ENCODE measurements around the gene C2CD3. TPM values are rescaled to one million over a fixed set of nuclear protein-coding genes. Genes with fewer than 3 reads are reported as not detected.

The C2CD3 gene
- total RNA-seq, 1 donor from 2014 or later, result 12.2 TPM

GRCh38 chr11:73965764-73966121, 205.1 kb downstream of the C2CD3 start:
- no peak for DNase-seq (ENCODE audit: low read depth)
- TF ChIP-seq CTCF (IDR thresholded peaks at IDR 0.05; ENCODE audit: insufficient read depth, low read length, poor library complexity, severe bottlenecking), result no peak
- H3K4me3 ChIP-seq (ENCODE audit: low read depth, low read length), result no peak overlapping the region
- H3K36me3 ChIP-seq (ENCODE audit: control insufficient read depth, insufficient read depth, low read length), result no peaks in the 10 kb centered on the region
- no peaks in the 10 kb centered on the region for H3K27me3 ChIP-seq (ENCODE audit: control insufficient read depth, insufficient read depth, low read length)

- Histone ChIP-seq H3K27me3 (ENCODE audit: control insufficient read depth, insufficient read depth, low read length) (no peaks in the 10 kb centered on the region), H3K4me3 (ENCODE audit: low read depth, low read length) (no peak overlapping the region), H3K36me3 (ENCODE audit: control insufficient read depth, insufficient read depth, low read length) (no peaks in the 10 kb centered on the region)
- no peak for DNase-seq (ENCODE audit: low read depth)
- no peak for TF ChIP-seq CTCF (IDR thresholded peaks at IDR 0.05; ENCODE audit: insufficient read depth, low read length, poor library complexity, severe bottlenecking)
Observed at GRCh38 chr11:73965076-73965763, 205.6 kb downstream of the C2CD3 start.

- DNase-seq (ENCODE audit: low read depth), result no peak
- TF ChIP-seq CTCF (IDR thresholded peaks at IDR 0.05; ENCODE audit: insufficient read depth, low read length, poor library complexity, severe bottlenecking), result no peak
- no peaks in the 10 kb centered on the region for H3K36me3 ChIP-seq (ENCODE audit: control insufficient read depth, insufficient read depth, low read length)
- no peaks in the 10 kb centered on the region for H3K27me3 ChIP-seq (ENCODE audit: control insufficient read depth, insufficient read depth, low read length)
- no peak overlapping the region for H3K4me3 ChIP-seq (ENCODE audit: low read depth, low read length)
Observed at GRCh38 chr11:73963861-73964260, 206.9 kb downstream of the C2CD3 start.

Other genes with a start within 250 kb of the C2CD3 start
- gene DNAJB13, start 220.0 kb downstream of the C2CD3 start, total RNA-seq, result not detected in 2 replicates
- 13.0 and 18.5 TPM in 2 replicates for gene UCP2, start 188.2 kb downstream of the C2CD3 start, total RNA-seq
- gene UCP3, start 161.9 kb downstream of the C2CD3 start, total RNA-seq, result 0.84 and 1.6 TPM in 2 replicates
- gene PPME1, start 287 bp upstream of the C2CD3 start, total RNA-seq, result 29.2 and 33.4 TPM in 2 replicates
- 0.88 and 1.7 TPM in 2 replicates for gene P4HA3, start 140.6 kb upstream of the C2CD3 start, total RNA-seq
- 17.4 and 17.5 TPM in 2 replicates for gene PGM2L1, start 227.4 kb upstream of the C2CD3 start, total RNA-seq